ENCODE results near the gene ADAM15.
A peak's percentile ranks its signal among the peaks of the same experiment; 100 is the strongest.

ADAM15 gene

DNA sequence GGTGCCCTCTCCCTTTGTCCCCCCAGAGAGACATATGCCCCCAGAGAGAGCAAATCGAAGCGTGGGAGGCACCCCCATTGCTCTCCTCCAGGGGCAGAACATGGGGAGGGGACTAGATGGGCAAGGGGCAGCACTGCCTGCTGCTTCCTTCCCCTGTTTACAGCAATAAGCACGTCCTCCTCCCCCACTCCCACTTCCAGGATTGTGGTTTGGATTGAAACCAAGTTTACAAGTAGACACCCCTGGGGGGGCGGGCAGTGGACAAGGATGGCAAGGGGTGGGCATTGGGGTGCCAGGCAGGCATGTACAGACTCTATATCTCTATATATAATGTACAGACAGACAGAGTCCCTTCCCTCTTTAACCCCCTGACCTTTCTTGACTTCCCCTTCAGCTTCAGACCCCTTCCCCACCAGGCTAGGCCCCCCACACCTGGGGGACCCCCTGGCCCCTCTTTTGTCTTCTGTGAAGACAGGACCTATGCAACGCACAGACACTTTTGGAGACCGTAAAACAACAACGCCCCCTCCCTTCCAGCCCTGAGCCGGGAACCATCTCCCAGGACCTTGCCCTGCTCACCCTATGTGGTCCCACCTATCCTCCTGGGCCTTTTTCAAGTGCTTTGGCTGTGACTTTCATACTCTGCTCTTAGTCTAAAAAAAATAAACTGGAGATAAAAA is 35.9 kb downstream of the ADAM15 start:
- no peak for DNase-seq

DNA sequence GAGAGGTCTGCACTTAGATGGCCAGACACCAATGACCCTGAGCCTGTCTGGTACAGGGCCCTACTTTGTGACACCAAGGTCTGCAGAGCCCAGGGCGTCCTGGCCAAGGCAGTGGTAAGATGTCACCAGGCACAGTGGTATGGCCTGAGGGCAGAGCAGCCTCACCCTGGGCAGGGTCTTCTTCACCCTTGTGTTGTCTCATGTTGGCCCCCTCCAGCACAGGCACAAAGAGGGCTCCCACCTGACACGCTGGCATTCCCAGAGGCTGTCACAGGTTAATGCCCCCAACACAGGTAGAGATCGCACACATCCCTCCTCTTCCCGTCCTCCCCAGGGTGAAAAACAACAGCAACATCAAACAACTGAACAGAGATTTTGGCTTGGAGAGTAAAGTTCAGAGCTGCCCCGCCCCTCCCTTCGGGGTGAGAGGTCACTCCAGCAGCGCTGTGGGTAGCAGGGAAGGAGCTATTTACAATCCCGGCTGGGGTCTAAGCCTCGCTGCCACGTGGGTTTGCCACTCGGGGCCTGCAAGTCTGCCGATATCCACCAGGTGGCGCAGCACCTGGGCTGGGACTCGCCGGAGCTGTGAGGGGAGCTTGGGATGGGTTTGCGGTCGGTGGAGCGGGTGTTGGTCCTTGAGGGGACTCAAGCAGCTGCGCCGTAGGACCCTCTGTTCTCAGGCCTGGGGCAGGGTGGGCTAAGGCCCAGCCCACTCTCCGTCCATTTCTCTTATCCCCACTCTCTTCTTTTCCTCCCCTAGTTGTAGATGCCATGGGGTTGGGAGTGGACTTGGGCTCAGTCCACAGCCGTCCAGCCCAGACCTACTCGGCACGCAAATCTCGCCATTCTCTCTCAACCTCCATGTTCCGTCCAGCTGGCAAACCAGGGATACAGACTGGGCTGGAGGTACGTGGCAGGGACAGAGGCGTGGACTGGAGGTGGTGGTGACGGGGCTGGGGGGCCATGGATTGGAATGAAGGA is 40.2 kb downstream of the ADAM15 start:
- peak; percentile 88 to 89 for DNase-seq

DNA sequence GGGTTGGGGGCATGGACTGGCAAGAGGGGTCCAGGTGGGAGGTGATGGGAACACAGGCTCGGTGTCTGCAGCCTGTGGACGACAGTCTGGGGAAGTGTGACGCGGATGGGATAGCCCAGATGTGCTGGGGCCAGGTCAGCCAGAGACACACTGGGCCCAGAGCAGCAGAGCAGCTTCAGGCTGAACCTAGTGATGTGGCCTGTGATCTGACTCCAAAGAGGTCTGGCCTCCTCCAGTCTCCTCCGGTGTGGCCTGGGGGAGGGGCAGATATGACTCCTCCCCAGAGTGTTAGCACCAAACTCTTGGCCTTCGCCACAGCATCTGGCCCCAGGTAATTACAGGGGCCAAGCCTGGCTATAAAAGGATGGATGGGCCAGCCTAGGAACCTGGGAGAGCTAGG is 41.0 kb downstream of the ADAM15 start:
- no peak for DNase-seq

DNA sequence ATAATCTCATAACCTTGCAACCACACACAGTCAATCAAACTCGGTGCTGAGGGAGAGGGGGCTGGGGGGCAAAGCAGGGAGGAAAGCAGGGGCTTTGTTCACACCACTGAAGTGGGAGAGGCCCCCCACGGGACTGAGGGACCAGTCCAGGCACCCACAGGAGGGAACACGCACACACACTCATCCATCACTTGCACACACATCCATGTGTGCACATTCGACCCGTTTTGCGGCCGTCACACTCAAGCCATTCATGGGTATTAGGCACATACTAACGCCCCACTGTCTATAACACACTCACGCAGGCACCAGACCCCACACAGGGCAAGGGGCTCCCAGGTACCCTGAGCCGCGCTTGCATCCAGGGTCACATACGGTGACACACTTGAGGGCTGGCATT is 41.5 kb downstream of the ADAM15 start:
- DNase-seq, result no peak

DNA sequence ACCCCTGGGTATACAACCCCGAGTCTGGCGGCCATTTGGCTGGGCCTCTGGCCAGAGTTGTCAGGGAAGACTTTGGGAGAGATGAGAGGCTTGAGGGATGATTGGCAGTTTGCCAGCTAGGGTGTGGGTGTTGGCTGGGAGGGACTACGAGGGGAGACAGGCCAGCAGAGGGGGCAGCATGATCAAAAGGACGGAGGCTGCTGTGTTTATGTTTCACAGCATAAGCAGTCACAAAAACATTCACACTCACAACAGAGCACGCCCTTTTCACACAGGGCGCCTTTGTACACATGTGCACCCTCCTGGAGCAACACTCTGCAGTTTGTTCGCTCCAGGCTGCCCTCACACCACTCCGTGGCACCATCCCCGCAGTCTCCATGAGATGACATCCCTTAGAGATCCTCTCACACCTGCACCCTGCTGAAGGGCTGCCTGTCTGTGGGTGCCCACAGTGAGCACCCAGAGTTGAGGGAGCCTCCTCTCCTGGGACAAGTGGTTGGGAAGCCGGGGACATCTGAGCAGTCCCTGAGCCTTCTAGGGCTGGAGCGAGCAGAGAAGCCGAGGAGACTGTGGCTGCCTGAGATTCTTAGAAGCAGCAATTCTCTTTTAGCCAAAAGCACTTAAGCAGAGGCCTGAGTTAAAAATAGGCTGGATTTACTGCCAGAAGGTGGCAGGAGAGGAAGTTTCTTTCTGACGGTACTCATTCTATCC is 43.0 kb downstream of the ADAM15 start:
- DNase-seq, result no peak

DNA sequence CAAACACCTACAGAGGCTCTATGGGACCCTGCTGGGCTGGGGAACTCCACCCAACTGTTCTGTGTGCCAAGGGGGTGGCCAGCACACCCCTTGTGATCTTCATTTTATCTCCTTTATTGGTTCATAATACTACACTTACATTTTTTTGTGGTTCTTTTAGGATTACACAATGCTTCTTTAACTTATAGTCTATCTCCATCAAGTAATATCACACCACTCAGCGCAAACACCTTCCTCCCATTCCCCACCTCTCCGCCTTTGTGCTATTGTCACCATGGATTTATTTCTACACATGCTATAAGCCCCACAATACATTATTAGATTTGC is 43.5 kb downstream of the ADAM15 start:
- DNase-seq, result no peak

DNA sequence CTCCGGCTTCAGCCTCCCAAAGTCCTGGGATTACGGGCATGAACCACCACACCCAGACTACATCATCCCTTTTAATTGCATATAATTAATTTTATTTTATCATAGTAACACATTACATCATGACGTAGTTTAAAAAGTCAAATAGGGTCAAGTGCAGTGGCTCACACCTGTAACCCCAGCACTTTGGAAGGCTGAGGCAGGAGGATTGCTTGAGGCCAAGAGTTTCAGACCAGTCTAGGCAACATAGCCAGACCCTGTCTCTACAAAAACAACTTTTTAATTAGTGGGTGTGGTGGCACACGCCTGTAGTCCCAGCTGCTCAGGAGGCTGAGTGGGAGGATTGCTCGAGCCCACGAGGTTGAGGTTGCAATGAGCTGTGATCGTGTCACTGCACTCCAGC is 48.2 kb downstream of the ADAM15 start:
- no peak for DNase-seq

DNA sequence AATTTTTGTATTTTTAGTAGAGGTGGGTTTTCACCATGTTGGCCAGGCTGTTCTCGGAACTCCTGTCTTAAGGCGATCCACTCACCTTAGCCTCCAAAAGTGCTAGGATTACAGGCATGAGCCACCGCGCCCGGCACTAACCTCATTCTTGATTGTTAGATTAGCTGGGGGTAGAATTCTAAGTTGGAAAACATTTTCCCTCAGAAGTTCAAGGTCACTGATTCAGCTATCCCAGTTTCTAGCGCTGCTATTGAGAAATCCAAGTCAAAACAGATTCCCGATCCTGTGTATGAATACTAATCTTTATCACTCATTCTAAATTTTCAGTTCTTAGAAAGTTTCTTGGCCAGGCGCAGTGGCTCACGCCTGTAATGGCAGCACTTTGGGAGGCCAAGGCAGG is 52.2 kb downstream of the ADAM15 start:
- no peak for DNase-seq

DNA sequence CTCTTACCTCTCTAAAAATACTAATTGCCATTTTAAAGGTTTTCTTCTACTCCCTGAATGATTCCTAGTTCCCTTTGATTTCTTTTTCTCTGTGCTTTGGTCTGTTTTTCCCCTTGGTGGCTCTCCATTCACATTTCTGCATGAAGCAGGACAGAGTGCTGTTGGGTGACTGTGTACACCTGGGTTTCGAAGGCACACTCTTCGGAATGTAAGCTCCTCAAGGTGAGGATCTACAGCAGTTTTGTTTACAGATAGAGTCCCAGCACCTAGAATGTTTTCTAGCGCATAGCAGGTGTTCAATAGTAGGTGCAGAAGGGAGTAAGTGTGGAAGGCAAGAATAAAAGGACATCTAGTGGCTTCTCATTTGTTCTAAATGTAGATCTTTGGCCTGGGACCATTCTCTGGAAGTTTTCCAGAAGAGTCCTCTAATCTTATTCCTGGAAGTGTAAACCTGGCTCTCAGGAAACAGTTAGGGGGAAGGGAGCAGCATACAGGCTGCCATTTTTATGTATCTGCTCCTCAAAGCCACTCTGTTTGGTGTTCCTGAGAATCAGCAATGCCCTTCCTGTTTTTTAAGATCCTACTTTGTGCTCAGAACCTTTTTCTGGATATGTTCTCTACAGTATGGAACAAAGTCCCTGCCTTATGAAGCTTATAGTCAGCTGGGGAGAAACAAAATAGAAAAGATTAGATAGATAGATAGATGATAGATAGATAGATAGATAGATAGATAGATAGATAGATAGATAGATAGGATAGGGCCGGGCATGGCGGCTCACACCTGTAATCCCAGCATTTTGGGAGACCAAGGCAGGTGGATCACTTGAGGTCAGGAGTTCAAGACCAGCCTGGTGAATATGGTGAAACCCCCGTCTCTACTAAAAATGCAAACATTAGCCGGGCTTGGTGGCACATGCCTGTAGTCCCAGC is 53.8 kb downstream of the ADAM15 start:
- DNase-seq, result no peak

DNA sequence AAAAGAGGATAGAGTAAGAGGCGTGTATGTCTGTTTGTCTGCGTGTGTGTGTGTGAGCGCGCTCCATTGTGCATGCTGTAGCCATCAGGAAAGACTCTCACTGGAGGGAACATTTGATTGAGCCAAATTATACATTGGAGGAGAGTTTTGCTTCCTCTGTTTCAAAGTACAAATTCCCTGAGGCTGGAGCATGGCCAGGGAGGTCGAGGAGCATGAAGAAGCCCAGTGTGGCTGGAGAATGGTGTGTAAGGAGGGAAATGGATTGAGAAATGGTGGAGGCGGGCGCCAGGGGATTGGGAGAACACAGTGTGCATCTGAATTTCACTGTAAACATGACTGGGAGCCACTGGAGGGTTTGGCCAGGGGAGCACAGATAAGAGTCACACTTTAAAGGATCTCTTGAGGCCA is 54.5 kb downstream of the ADAM15 start:
- DNase-seq, result no peak

DNA sequence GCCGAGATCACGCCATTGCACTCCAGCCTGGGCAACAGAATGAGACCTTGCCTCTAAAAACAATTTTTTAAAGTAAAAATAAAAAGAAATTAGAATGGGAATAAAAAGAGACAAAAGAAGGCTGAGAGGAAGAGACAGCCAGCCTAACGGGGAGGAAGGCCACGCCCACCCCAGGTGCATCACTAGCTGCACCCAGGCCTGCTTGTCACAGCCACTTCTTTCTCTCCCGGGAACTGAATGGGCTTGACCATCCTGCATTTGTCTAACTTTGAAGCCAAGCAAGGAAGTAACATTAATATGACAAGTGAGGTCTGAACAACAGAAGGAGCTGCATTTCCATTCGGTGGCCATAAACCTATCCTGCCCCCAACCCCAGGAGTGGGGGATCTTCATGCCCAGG is 55.7 kb downstream of the ADAM15 start:
- no peak for DNase-seq

DNA sequence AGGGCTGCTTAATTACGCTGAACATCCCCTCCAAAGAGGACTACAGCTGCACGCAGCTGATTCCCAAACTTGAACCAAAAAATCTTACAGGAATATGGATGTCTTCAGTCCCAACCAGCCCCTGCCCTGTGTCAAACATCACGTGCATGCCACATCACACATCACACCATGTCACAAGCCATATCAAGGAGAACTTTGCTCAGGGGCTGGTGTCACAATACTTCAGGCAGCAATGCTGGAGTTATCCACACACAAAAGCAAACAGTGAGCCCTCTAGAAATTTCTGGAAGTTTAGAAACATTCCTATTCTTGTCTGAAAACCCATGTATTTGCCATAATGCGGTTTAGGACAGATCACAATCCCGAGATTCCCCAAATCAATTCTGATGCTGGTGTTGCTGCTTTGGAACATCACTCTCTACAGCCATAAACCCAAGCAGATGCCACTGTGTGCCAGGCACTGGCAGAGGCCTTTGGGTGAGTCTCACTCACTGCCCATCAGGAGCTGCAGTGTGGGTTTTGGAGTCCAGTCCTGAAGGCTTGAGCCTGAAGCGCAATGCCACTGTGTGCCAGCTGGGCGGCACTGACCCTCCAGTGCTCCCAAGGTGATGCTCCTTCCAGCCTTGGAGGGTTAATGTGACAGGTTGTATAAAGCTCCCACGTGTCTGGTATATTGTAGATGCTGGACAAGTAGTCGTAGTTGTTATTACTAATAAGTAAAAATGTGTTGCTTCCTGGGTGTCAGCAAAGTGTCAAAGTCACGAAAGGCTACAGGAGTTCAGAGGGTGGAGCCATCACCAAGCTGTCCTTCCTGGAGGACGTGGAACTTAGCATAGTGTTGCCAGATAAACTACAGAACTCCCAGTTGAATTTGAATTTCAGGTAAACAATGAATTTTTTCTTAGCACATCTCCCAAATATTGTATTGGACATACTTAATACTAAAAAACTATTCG is 56.5 kb downstream of the ADAM15 start:
- no peak for DNase-seq

DNA sequence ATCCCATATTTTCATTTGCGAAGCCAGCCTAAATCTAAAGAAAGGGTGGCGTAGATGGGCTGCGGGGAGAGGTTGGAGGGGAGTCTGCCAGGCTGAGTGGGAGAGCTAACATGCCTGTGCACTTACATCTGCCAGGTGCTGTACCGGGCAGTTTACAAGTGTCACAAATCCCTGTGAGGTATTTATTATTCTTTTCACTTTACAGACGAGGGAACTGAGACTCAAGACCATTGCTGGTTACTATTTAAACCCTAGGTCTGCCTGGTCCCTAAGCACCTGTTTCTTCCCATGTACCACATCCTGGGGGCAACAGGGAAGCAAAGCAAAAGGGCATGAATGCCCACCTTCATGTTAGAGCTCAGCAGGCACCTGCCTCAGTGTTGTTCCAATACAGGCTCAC is 57.2 kb downstream of the ADAM15 start:
- no peak for DNase-seq

DNA sequence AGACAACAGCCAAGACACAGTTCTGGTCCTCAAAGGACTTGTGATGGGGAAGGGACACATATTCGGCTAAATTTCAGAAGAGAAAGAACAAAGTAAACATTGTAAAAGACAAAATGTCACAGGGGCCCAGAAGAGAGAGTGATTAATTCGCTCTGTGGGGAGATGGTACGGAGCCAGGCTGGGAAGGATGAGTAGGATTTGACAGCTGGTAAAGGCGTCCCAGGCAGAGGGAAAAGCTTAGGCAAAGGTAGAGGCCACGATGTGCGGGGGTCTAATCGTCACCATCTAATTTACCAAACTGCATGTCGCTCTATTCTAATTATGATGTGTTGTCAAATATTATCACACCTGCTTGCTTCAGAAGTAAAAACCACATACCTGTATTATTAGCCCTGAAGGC is 59.3 kb downstream of the ADAM15 start:
- no peak for DNase-seq

DNA sequence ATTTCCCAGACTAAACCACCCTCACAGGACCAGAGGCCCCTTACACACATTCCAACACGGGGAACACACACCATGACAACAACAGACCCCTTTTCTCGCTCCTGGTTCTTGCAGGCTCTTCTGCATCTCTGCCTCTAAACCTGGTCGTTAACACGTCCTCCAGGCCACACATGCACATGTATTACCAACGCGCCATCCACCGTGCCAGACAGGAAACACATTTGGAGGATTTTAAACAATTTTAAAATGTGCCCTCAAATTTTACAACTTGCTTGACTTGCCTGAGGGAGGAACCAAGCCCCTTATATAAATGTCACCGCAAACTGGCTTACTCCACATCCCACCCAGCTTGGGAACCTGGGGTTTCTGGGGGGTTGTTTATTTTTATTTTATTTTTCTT is 59.7 kb downstream of the ADAM15 start:
- no peak for DNase-seq

Measured in stimulated activated CD4-positive, alpha-beta T cell treated with anti-CD3 and anti-CD28 coated beads, Interleukin-2, amount 100 ng/mL, for 48 hours (primary cell).